GM12801 (cell line): Measurements from ENCODE around the gene RNF126.

Experiments used
- TF ChIP-seq, protein P1 (sequence below): IDR thresholded peaks from one replicate; pipeline ENCODE4 v1.5.1; 2011; ENCODE audit warnings: control low read depth; ENCODE audit not compliant: insufficient read length; ENCODE audit errors: extremely low read depth

The RNF126 gene

DNA sequence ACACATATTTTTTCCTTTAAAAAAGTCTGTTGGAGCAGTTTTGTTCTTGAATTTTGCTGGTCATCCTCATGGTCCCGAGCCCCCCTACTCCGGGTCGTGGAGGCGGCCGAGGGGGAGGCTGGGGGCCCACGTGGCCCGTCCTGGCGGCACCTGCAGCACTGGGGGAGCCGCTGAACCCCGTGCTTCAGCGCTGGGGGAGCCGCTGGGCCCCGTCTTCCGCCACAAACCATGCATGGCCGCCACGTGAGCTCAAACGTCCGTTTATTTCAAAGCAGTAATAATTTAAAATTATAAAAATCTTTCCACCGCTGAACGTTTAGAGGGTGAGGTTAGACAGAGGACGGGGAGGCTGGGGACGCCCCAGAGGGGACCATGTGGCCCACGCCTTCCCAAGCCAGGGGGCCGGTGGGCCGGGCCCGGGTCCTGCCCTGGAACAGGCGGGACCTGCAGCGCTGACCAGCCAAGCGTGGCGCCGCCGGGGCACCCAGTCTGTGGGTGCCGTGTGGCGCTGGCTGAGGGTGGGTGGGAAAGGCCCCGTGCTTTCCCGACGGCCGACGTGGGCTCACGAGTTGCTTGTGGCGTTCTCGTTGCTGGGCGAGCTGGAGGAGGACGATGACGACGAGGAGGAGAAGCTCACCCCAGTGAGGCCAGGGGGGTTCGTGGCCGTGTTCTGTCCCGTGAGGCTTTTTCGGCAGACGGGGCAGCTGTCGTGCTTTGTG is 15.3 kb downstream of the RNF126 start:
- TF ChIP-seq, protein P1, sequence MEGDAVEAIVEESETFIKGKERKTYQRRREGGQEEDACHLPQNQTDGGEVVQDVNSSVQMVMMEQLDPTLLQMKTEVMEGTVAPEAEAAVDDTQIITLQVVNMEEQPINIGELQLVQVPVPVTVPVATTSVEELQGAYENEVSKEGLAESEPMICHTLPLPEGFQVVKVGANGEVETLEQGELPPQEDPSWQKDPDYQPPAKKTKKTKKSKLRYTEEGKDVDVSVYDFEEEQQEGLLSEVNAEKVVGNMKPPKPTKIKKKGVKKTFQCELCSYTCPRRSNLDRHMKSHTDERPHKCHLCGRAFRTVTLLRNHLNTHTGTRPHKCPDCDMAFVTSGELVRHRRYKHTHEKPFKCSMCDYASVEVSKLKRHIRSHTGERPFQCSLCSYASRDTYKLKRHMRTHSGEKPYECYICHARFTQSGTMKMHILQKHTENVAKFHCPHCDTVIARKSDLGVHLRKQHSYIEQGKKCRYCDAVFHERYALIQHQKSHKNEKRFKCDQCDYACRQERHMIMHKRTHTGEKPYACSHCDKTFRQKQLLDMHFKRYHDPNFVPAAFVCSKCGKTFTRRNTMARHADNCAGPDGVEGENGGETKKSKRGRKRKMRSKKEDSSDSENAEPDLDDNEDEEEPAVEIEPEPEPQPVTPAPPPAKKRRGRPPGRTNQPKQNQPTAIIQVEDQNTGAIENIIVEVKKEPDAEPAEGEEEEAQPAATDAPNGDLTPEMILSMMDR: no peak

DNA sequence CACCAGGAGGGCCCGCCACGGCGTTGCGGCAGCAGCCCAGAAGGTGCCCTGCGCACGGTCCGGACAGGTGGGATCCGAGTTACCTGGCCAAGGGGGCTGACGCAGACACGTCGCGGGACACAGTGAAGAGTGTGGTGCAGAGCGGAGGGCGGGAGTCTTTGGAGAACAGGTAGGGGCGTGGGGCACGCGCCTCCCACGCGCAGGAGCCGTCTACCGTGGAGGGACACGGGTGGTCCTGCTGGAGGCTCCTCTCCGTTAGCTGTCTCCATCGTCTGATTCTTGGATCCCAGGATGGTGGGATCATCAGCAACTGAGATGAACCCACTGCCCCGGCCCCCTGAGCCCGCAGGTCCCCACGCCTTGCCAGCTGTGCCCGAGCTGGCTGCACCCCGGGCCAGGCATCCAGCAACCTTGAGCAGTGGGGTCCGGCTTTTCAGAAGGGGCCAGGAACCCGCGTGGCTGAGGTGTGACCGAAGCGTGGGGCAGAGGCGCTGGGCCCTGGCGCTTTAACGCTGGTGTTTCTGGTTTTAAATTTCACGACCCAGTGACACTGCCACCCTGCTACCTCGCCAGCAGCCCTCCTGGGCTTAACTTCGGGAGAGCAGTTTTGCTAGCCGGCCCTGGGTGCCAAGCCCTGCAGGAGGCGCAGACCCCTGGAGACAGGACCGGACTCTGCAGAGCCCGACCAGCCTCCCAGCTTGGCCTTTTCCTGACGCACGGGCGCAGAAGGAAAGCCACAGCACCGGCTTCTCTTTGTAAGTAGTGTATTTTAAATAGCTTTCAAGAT is 16.0 kb downstream of the RNF126 start:
- TF ChIP-seq, protein P1: no peak

DNA sequence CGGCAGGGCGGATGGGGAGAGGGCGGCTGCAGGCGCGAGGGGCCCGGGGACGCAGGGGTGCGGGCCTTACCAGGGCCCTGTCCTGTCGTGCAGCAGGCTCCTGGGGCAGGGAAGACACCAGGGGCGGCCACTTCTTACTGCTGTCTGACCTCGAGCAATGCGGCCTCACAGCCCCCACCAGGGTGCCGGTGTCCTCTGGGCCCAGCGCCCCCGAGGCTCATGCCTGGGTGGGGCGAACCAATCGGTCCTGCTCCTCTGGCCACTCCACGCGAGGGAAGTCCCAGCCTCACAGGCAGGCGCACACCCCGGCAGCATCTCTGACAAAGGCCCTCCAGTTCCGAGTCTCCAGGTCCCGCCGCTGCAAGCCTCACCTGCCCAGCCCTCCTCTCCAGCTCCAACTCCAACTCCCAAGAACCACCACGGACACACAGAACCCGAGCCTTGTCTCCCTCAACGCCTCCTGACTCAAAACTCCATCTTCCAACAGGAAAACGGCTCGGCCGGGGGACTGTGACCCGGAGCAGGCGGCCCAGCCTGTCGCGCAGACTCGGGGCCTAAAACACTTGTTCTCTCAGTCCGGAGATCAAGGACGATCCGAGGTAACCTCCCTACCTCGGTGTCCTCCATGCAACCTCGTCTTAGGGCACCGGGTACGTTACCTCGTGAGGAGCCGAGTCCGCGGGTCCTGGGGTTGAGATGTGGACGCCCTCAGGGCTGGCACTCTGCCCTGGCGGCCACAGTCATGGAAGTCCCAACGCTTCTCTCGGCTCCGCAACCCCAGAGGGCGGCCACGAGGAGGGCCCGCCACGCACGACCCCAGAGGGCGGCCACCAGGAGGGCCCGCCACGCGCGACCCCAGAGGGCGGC is 16.9 kb downstream of the RNF126 start:
- TF ChIP-seq, protein P1: no peak

DNA sequence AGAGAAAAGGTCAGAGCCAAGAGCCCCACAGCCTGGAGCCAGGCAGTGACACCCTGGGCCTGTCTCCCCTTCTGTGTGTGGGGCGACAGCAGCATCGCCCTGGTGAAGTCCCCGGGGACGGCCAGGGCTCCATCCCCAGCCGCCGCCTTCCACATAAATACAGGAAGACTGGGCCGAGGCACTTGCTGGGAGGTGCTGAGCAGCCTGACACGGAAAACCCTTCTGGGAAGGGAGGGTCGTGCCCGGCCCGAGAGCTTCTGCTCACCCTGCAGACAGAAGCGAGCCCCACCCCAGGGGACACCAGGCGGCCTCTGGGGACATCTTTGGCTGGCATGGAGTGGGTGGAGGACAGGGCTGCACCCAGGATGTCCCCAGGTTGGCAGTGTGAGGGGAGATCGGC is 18.2 kb downstream of the RNF126 start:
- TF ChIP-seq, protein P1: no peak

DNA sequence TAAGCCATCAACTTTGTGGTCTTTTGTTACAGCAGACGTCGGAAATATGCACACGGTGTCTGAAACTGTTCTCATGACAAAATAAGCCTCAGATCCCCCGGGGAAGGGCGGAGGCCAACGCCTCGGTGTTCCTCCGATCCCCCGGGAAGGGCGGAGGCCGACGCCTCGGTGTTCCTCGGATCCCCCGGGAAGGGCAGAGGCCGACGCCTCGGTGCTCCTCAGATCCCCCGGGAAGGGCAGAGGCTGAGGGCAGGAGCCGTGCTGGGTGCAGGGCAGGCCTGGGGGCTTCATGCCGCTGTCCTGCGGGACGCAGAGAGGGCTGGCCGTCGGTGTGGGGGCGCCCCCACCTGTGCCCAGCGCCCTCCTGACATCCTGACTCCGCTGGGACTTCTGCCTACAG is 18.7 kb downstream of the RNF126 start:
- TF ChIP-seq, protein P1: no peak

DNA sequence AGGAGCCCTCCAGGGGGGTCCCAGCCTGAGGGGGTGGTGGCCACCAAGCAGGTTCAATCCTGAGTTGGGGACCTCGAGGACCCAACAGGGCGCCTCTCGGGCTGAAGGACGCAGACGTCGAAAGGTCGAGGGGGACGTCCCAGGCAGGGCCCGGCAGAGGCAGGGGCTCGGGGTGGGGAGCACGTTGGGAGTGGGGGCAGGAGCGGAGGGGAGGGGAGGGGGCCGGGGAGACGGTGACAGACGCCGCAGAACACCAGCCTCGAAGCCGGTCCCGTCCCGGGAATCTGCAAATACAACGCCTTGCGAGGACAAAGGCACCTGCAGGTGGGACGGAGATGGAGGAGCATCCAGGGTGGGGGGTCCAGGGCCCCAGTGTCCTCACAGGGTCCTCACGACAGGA is 19.3 kb downstream of the RNF126 start:
- TF ChIP-seq, protein P1: no peak
